ENCODE results near the gene NR1D2. TPM values are rescaled to one million over a fixed set of nuclear protein-coding genes. Genes with fewer than 3 reads are reported as not detected.
"Not testable (repeated sequence)": the region's sequence is repeated elsewhere in the genome, so short reads cannot be mapped to it uniquely, and the experiment has no call there.

NR1D2 gene
- total RNA-seq, 1 experiment from 2014 or later = 5.9 TPM

- no peaks in the 10 kb centered on the region for H3K27me3 ChIP-seq
- H3K4me3 ChIP-seq = no peak overlapping the region
- no peaks in the 10 kb centered on the region for H3K9me3 ChIP-seq
- no peak for DNase-seq
- no peaks in the 10 kb centered on the region; the same call in 1 of the 2 replicates for H3K36me3 ChIP-seq
Measured at GRCh38 chr3:23981955-23982354, 36.9 kb downstream of the NR1D2 start.

DNA sequence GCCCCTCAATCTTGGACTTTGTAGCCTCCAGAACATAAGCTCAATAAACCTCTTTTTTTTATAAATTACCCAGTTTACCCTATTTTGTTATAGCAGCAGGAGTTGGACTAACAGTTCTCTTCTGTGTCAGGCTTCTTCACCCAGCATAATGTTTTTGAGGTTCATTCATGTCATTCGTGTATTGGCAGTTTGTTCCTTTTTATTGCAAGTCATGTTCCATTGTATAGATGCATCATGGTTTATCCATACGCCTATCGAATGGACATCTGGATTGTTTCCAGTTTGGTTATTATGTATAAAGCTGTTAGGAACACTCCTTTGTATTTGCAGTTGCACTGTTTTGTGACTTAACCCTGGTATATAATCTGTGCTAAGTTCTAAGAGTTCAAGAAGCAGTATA, 39.8 kb downstream of the NR1D2 start:
- no peaks in the 10 kb centered on the region for H3K9me3 ChIP-seq
- H3K27me3 ChIP-seq = no peaks in the 10 kb centered on the region
- no peak for DNase-seq
- no peaks in the 10 kb centered on the region for H3K36me3 ChIP-seq
- H3K4me3 ChIP-seq = no peak overlapping the region

DNA sequence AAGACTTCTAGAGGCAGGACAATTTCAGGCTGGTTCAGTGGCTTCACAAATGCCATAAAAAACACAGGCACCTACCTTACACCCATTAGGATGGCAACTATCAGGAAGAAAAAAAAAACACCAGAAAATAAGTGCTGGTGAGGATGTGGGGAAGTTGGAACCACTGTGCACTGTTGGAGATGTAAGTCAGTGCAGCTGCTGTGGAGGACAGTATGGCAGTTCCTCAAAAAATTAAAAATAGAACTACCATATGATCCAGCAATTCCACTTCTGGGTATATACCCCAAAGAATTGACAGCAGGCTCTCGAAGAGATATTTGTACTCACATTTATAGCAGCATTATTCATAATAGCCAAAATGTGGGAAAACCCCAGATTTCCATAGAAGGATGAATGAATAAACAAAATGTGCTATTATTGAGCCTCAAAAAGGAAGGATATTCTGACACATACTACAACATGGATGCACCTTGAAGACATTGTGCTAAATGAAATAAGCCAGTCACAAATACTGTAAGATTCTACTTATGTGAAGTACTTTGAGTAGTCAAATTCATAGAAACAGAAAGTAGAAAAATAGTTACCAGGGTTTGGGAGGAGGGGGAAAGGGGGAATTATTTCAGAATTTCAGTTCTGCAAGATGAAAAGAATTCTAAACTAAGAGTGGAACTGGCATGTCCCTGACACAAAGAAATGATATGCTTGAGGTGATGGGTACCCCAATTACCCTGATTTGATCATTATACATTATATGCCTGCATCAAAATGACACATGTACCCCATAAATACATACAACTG, 40.9 kb downstream of the NR1D2 start:
- DNase-seq = no peak
- no peaks in the 10 kb centered on the region for H3K9me3 ChIP-seq
- H3K4me3 ChIP-seq = no peak overlapping the region
- H3K36me3 ChIP-seq = no peaks in the 10 kb centered on the region
- no peaks in the 10 kb centered on the region for H3K27me3 ChIP-seq

- no peak for DNase-seq
- H3K36me3 ChIP-seq = no peaks in the 10 kb centered on the region
- H3K27me3 ChIP-seq = no peaks in the 10 kb centered on the region
- H3K9me3 ChIP-seq = no peaks in the 10 kb centered on the region
- H3K4me3 ChIP-seq = no peak overlapping the region
Measured at GRCh38 chr3:23987356-23987755, 42.3 kb downstream of the NR1D2 start.

- no peaks in the 10 kb centered on the region for H3K36me3 ChIP-seq
- no peaks in the 10 kb centered on the region for H3K9me3 ChIP-seq
- DNase-seq = no peak
- no peaks in the 10 kb centered on the region for H3K27me3 ChIP-seq
- H3K4me3 ChIP-seq = no peak overlapping the region
Measured at GRCh38 chr3:23991306-23991682, 46.2 kb downstream of the NR1D2 start.

- DNase-seq = peak; percentile 15
- Histone ChIP-seq H3K27me3 (no peaks in the 10 kb centered on the region), H3K4me3 (no peak overlapping the region), H3K9me3 (no peaks in the 10 kb centered on the region), H3K36me3 (no peaks in the 10 kb centered on the region)
Measured at GRCh38 chr3:23991683-23992628, 46.9 kb downstream of the NR1D2 start.

GRCh38 chr3:23993556-23994243, 48.6 kb downstream of the NR1D2 start:
- no peak for DNase-seq
- H3K4me3 ChIP-seq = no peak overlapping the region
- no peaks in the 10 kb centered on the region for H3K36me3 ChIP-seq
- no peaks in the 10 kb centered on the region for H3K27me3 ChIP-seq
- H3K9me3 ChIP-seq = no peaks in the 10 kb centered on the region

DNA sequence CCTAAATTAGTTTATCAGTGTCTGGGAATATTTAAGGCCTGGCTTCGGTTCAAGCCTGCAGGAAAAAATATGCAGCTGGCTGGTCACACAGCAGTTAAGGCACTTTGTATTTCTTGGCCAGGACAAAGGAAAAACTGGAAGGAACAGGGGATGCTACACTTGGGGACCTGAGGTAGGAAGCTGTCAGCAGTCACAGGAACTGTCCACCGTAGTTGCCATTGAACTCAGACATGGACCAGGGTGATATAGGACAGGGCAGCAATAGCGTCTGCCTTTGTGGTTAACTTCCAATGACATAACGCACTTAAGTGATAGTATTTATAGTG, 49.1 kb downstream of the NR1D2 start:
- no peaks in the 10 kb centered on the region for H3K9me3 ChIP-seq
- H3K36me3 ChIP-seq = no peaks in the 10 kb centered on the region
- H3K4me3 ChIP-seq = no peak overlapping the region
- DNase-seq = no peak
- H3K27me3 ChIP-seq = no peaks in the 10 kb centered on the region

- no peak for DNase-seq
- H3K4me3 ChIP-seq = no peak overlapping the region
- no peaks in the 10 kb centered on the region for H3K27me3 ChIP-seq
- no peaks in the 10 kb centered on the region for H3K9me3 ChIP-seq
- no peaks in the 10 kb centered on the region for H3K36me3 ChIP-seq
Measured at GRCh38 chr3:23995219-23995618, 50.1 kb downstream of the NR1D2 start.

GRCh38 chr3:23996095-23996524, 51.0 kb downstream of the NR1D2 start:
- Histone ChIP-seq H3K9me3 (no peaks in the 10 kb centered on the region), H3K36me3 (no peaks in the 10 kb centered on the region), H3K4me3 (no peak overlapping the region), H3K27me3 (no peaks in the 10 kb centered on the region)
- DNase-seq = no peak

DNA sequence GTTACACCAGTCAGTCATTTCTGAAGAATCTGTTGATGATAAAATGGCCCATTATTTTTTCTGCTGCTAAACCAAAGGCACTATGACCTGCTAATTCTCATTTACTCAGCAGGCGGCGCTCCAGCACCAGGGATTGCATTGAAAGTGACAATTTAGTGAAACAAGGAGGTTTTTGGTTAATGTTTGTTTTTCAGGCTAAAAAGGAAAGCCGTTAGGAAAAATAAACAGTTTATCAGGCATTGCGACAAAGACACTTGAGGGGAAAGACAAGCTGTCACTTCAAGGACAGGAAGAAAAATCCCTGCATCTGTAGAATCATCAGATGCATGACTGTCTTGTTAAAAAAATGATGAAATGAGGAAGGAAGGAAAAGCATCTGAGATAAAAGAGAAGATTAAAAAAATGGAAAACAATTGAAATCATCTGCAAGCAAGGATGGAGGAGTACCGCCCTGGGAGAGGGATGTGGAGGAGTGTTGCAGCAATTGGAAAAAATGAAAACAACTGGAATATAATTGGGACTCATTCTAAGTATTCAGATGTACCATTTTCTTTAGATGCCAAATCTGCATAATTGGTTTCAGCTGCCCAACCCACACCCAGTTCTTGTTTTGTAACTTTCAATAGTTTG, 54.0 kb downstream of the NR1D2 start:
- Histone ChIP-seq H3K27me3 (no peaks in the 10 kb centered on the region), H3K36me3 (no peaks in the 10 kb centered on the region), H3K4me3 (no peak overlapping the region), H3K9me3 (no peaks in the 10 kb centered on the region)
- peak; percentile 21 for DNase-seq

GRCh38 chr3:24002129-24002528, 57.0 kb downstream of the NR1D2 start:
- H3K9me3 ChIP-seq = no peaks in the 10 kb centered on the region
- no peaks in the 10 kb centered on the region for H3K27me3 ChIP-seq
- no peak for DNase-seq
- H3K4me3 ChIP-seq = no peak overlapping the region
- H3K36me3 ChIP-seq = no peaks in the 10 kb centered on the region

- no peaks in the 10 kb centered on the region for H3K9me3 ChIP-seq
- no peak overlapping the region for H3K4me3 ChIP-seq
- H3K27me3 ChIP-seq = no peaks in the 10 kb centered on the region
- no peak for DNase-seq
- no peaks in the 10 kb centered on the region for H3K36me3 ChIP-seq
Measured at GRCh38 chr3:24003466-24003865, 58.4 kb downstream of the NR1D2 start.

DNA sequence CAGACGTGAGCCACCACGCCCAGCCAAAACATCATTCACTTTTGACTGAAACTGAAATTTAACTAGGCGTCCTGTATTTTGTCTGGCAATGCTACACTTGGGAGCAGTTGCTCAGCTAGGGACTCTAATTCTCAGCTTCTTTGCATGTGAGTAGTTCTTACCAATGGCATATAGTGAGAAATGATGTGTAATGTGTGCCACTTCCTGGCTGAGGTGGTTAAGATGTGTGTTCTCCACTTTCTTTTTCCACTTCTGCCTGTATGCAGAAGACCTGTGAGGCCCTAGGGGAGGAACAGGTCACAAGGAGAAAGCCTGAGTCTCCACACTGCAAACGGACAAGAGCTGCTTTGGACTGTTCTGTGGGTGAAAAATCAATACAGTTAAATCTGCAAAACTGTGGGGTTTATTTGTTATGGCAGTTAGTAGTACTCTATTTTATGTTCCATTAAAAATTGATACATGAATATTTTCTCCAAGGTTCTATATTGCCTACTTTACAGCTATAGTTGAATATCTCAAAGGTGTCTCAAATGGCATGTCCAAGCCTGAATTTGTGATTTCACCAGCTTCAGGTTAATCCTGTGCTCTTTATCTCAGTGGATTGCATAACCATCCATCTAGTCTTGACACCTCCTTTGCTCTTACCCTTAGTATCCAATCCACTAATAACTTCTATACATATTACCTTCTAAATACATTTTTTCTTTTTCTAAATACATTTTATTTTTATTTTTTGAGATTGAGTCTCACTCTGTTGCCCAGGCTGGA, 59.3 kb downstream of the NR1D2 start:
- Histone ChIP-seq H3K27me3 (no peaks in the 10 kb centered on the region), H3K4me3 (no peak overlapping the region), H3K9me3 (no peaks in the 10 kb centered on the region), H3K36me3 (no peaks in the 10 kb centered on the region)
- no peak for DNase-seq

DNA sequence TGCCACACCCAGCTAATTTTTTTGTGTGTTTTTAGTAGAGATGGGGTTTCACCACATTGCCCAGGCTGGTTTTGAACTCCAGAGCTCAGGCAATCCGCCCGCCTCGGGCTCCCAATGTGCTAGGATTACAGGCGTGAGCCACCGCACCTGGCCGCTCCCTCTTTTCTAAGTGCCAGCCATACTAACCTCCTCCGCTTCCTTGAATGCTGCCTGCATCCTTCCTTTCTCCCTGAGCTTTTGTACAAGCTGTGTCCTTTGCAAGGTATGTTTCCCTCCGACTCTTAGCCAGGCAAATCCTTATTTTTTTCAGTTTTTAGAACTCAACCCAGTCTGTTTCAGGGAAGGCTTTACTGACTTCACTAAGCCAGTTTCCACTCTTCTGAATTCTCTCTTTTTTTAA, 60.6 kb downstream of the NR1D2 start:
- Histone ChIP-seq H3K4me3 (no peak overlapping the region), H3K36me3 (no peaks in the 10 kb centered on the region)
- DNase-seq = no peak

GRCh38 chr3:24010834-24011233, 65.7 kb downstream of the NR1D2 start:
- not testable (repeated sequence) for H3K4me3 ChIP-seq, H3K27me3 ChIP-seq, H3K9me3 ChIP-seq, DNase-seq, H3K36me3 ChIP-seq

More for the DNA sequence above, 60.6 kb downstream of the NR1D2 start:
- no peaks in the 10 kb centered on the region for H3K27me3 ChIP-seq
- H3K9me3 ChIP-seq = no peaks in the 10 kb centered on the region
